Measurements from ENCODE around the gene SMYD2.

The SMYD2 gene

DNA sequence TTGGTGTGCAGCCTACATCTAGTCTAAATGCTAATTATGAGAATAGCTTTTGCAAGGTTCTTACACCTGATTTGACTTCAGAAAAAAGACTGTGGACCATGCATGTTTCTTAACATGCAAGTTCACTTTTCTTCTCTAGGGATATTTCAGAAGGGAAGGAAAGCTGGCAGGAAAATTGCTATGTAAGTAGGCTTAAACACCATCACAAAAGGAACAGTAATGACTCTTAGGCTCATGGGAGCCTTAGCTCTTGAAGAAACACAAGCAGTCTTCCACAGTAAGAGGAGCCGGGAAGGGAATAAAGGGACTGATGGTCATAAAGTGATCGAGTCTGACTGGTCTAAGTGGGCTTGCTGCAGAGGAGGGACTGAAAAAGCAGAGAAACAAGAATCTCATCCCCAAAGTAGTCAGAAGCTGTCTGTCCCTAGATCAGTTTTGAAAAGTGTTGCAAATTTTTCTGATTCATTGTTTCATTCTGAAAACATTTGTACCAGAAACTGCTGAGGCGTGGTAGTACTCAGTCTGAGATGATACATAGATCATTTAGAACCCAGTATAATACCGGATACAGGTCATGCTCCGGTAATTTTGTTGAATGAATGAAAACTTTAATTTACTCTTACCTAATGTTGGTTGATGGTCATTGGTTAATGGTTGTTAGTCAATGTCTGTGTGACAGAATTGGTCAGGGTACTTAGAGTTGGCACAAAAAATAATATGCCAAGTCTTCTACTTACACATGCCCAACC, 40.9 kb downstream of the SMYD2 start:
- no peaks in the 10 kb centered on the region for H3K4me1 ChIP-seq (ENCODE audit: control insufficient read depth in 1 of 2, insufficient read depth in 2 of 2, low read length in 2 of 2)
- no peak overlapping the region for H3K27ac ChIP-seq (ENCODE audit: low read length)
- H3K9me3 ChIP-seq (ENCODE audit: control insufficient read depth in 1 of 2, low read length in 2 of 2): no peaks in the 10 kb centered on the region
- no peak overlapping the region for H3K4me3 ChIP-seq (ENCODE audit: low read depth in 1 of 2, low read length in 2 of 2)
- no peaks in the 10 kb centered on the region for H3K27me3 ChIP-seq (ENCODE audit: low read depth, low read length)
- peaks cover 5 to 13% of the 10 kb centered on the region in 2 donors for H3K36me3 ChIP-seq (ENCODE audit: control insufficient read depth in 1 of 2, insufficient read depth in 2 of 2, low read length in 2 of 2)

GRCh38 chr1:214324896-214325800, 44.2 kb downstream of the SMYD2 start:
- Histone ChIP-seq H3K9me3 (ENCODE audit: control insufficient read depth in 1 of 2, low read length in 2 of 2) (no peaks in the 10 kb centered on the region), H3K36me3 (ENCODE audit: control insufficient read depth in 1 of 2, insufficient read depth in 2 of 2, low read length in 2 of 2) (peaks cover 4 to 5% of the 10 kb centered on the region in 2 donors), H3K4me1 (ENCODE audit: control insufficient read depth in 1 of 2, insufficient read depth in 2 of 2, low read length in 2 of 2) (no peaks in the 10 kb centered on the region), H3K27me3 (ENCODE audit: low read depth, low read length) (no peaks in the 10 kb centered on the region), H3K27ac (ENCODE audit: low read length) (no peak overlapping the region), H3K4me3 (ENCODE audit: low read depth in 1 of 2, low read length in 2 of 2) (no peak overlapping the region)

DNA sequence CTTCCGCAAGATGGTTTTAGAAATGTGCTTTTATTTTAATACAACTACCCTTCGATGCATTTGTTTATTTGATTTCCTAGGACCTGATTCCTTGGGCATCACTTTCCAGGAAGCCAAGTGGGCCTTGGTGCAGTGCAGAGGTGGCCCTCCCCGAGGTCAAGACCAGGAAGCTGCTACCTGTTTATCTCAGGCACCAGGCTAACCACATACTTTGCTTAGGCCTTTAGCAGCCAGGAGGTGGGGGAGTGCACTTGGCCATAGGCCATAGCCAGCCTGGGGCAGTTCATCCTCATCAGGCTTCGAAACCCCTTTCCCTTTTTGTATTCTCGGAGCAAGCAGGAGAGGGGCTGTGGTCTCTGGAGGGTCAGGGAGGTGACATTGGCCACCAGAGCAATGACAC, 45.4 kb downstream of the SMYD2 start:
- no peaks in the 10 kb centered on the region for H3K9me3 ChIP-seq (ENCODE audit: control insufficient read depth in 1 of 2, low read length in 2 of 2)
- no peaks in the 10 kb centered on the region for H3K27me3 ChIP-seq (ENCODE audit: low read depth, low read length)
- no peak overlapping the region for H3K4me3 ChIP-seq (ENCODE audit: low read depth in 1 of 2, low read length in 2 of 2)
- peaks cover 3 to 4% of the 10 kb centered on the region in 2 donors for H3K36me3 ChIP-seq (ENCODE audit: control insufficient read depth in 1 of 2, insufficient read depth in 2 of 2, low read length in 2 of 2)
- H3K4me1 ChIP-seq (ENCODE audit: control insufficient read depth in 1 of 2, insufficient read depth in 2 of 2, low read length in 2 of 2): no peaks in the 10 kb centered on the region
- H3K27ac ChIP-seq (ENCODE audit: low read length): no peak overlapping the region

DNA sequence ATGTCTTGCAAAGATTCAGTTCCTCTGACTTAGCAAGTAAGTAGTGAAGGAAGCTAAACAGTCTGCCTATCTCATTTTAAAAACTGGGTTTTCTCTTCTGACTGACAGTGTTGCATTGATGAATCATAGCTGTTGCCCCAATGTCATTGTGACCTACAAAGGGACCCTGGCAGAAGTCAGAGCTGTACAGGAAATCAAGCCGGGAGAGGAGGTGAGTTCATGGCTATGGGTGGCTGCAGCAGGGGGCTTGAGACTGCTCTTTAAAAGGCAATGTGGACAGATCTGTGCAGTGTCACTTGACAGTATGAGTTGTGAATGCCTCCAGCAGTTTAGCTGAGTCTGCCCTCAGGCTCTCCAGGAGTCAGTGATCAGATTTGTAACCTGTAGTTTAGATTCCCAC, 46.6 kb downstream of the SMYD2 start:
- Histone ChIP-seq H3K27ac (ENCODE audit: low read length) (no peak overlapping the region), H3K4me3 (ENCODE audit: low read depth in 1 of 2, low read length in 2 of 2) (no peak overlapping the region), H3K36me3 (ENCODE audit: control insufficient read depth in 1 of 2, insufficient read depth in 2 of 2, low read length in 2 of 2) (peaks cover 0 to 4% of the 10 kb centered on the region in 2 donors), H3K4me1 (ENCODE audit: control insufficient read depth in 1 of 2, insufficient read depth in 2 of 2, low read length in 2 of 2) (no peaks in the 10 kb centered on the region), H3K27me3 (ENCODE audit: low read depth, low read length) (no peaks in the 10 kb centered on the region), H3K9me3 (ENCODE audit: control insufficient read depth in 1 of 2, low read length in 2 of 2) (no peaks in the 10 kb centered on the region)

DNA sequence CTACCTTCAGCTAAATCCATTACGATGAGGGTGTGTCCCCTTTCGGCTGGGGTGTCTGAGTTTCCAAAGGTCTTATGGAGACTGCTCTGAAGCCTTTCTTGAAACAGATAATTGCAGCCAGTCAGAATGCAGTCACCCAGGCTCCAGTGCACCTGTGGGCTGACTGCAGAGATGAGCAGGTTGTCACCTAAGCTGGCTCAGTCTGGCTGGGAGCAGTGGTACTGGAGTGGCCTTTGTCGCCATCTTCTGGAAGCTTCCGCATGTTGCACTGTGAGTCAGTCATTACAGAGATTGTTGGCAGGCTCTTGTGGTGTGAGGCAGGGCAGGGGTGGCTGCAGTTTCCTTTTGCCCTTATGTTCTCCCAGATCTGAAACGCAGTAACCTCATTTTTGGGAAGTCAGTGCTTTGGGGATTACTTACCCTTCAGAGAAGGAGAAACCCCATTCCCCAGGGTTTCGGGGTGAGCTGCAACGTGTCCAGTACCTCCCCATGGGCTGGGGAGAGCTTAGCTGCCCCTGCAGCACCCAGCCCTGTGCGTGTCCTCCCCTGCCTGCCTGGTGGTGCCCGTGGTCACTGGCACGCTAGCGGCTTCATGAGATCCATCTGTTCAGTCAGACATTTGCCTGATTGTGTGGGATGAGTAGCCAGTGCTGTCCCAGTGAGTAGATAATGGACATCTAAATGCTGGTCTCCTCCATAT, 48.0 kb downstream of the SMYD2 start:
- H3K27me3 ChIP-seq (ENCODE audit: low read depth, low read length): no peaks in the 10 kb centered on the region
- no peak overlapping the region for H3K4me3 ChIP-seq (ENCODE audit: low read depth in 1 of 2, low read length in 2 of 2)
- H3K9me3 ChIP-seq (ENCODE audit: control insufficient read depth in 1 of 2, low read length in 2 of 2): no peaks in the 10 kb centered on the region
- no peak overlapping the region for H3K27ac ChIP-seq (ENCODE audit: low read length)
- H3K4me1 ChIP-seq (ENCODE audit: control insufficient read depth in 1 of 2, insufficient read depth in 2 of 2, low read length in 2 of 2): peaks cover 0 to 6% of the 10 kb centered on the region in 2 donors
- H3K36me3 ChIP-seq (ENCODE audit: control insufficient read depth in 1 of 2, insufficient read depth in 2 of 2, low read length in 2 of 2): peaks cover 0 to 4% of the 10 kb centered on the region in 2 donors

- Histone ChIP-seq H3K4me1 (ENCODE audit: control insufficient read depth in 1 of 2, insufficient read depth in 2 of 2, low read length in 2 of 2) (peaks cover 0 to 6% of the 10 kb centered on the region in 2 donors), H3K27ac (ENCODE audit: low read length) (no peak overlapping the region), H3K9me3 (ENCODE audit: control insufficient read depth in 1 of 2, low read length in 2 of 2) (no peaks in the 10 kb centered on the region), H3K27me3 (ENCODE audit: low read depth, low read length) (no peaks in the 10 kb centered on the region), H3K36me3 (ENCODE audit: control insufficient read depth in 1 of 2, insufficient read depth in 2 of 2, low read length in 2 of 2) (peaks cover 0 to 4% of the 10 kb centered on the region in 2 donors), H3K4me3 (ENCODE audit: low read depth in 1 of 2, low read length in 2 of 2) (no peak overlapping the region)
These were observed 48.7 kb downstream of the SMYD2 start for GRCh38 chr1:214329470-214330220.

DNA sequence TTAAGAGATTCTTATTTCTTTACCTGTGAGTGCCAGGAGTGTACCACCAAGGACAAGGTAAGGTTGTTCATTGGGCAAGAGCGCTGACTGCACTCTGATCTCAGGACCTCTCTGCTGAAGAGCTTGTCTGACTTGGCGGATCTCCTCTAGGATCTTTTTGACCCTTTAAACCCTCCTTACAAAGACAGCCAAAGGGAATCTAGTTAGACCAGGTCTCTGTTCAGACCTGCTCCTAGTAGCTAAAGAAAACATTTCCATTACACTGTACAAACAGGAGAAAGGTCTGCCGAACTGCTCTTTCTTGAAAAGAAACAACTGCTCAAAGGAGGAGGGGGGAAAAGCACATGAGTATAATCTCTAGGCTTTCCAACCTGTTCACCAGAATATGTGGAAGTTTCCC, 49.3 kb downstream of the SMYD2 start:
- Histone ChIP-seq H3K4me1 (ENCODE audit: control insufficient read depth in 1 of 2, insufficient read depth in 2 of 2, low read length in 2 of 2) (peaks cover 0 to 6% of the 10 kb centered on the region in 2 donors), H3K27me3 (ENCODE audit: low read depth, low read length) (no peaks in the 10 kb centered on the region), H3K4me3 (ENCODE audit: low read depth in 1 of 2, low read length in 2 of 2) (no peak overlapping the region), H3K27ac (ENCODE audit: low read length) (no peak overlapping the region), H3K9me3 (ENCODE audit: control insufficient read depth in 1 of 2, low read length in 2 of 2) (no peaks in the 10 kb centered on the region), H3K36me3 (ENCODE audit: control insufficient read depth in 1 of 2, insufficient read depth in 2 of 2, low read length in 2 of 2) (peaks cover 0 to 4% of the 10 kb centered on the region in 2 donors)

DNA sequence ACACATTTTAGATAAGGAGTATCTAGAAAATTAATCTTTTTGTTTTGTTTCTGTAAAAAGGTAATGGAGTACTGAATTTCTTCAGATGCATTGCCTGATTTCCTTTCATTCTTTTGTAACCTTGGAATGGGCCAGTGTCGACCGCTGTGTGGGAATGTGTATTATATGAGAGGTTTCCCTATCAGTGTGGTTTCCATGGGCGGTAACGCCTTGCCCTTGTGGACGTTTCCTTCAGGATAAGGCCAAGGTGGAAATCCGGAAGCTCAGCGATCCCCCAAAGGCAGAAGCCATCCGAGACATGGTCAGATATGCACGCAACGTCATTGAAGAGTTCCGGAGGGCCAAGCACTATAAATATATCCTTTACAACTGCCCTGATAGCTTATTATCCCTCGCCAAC, 49.8 kb downstream of the SMYD2 start:
- Histone ChIP-seq H3K4me1 (ENCODE audit: control insufficient read depth in 1 of 2, insufficient read depth in 2 of 2, low read length in 2 of 2) (peaks cover 0 to 6% of the 10 kb centered on the region in 2 donors), H3K36me3 (ENCODE audit: control insufficient read depth in 1 of 2, insufficient read depth in 2 of 2, low read length in 2 of 2) (peaks cover 0 to 4% of the 10 kb centered on the region in 2 donors)

GRCh38 chr1:214331180-214331579, 50.2 kb downstream of the SMYD2 start:
- Histone ChIP-seq H3K4me3 (ENCODE audit: low read depth in 1 of 2, low read length in 2 of 2) (no peak overlapping the region), H3K36me3 (ENCODE audit: control insufficient read depth in 1 of 2, insufficient read depth in 2 of 2, low read length in 2 of 2) (peaks cover 0 to 4% of the 10 kb centered on the region in 2 donors), H3K9me3 (ENCODE audit: control insufficient read depth in 1 of 2, low read length in 2 of 2) (no peaks in the 10 kb centered on the region), H3K27ac (ENCODE audit: low read length) (no peak overlapping the region), H3K4me1 (ENCODE audit: control insufficient read depth in 1 of 2, insufficient read depth in 2 of 2, low read length in 2 of 2) (peaks cover 0 to 6% of the 10 kb centered on the region in 2 donors), H3K27me3 (ENCODE audit: low read depth, low read length) (no peaks in the 10 kb centered on the region)

More for the DNA sequence above, 49.8 kb downstream of the SMYD2 start:
- H3K4me3 ChIP-seq (ENCODE audit: low read depth in 1 of 2, low read length in 2 of 2): no peak overlapping the region
- no peak overlapping the region for H3K27ac ChIP-seq (ENCODE audit: low read length)
- H3K27me3 ChIP-seq (ENCODE audit: low read depth, low read length): no peaks in the 10 kb centered on the region
- H3K9me3 ChIP-seq (ENCODE audit: control insufficient read depth in 1 of 2, low read length in 2 of 2): no peaks in the 10 kb centered on the region

DNA sequence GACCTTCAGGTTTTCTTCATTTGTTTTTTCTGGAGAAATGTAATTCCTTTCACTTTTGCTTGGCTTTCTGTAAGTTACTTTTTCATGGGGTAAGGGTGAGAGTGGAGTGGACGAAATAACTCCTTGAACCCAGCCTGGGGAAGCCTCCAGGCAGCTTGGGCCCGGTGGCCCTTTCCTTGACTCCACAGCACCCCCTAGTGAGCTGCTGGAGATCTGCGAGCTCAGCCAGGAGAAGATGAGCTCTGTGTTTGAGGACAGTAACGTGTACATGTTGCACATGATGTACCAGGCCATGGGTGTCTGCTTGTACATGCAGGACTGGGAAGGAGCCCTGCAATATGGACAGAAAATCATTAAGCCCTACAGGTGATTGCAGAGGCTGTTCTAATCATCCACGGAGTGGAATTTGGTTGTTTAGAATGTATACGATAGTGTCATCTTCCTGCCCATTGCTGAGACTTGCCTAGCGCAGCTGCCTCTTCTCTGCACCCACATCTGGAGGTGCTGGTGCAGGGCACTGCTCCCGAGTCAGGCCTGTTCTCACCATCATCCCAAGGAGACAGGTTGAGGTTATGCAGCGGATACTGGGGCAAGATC, 51.0 kb downstream of the SMYD2 start:
- Histone ChIP-seq H3K4me3 (ENCODE audit: low read depth in 1 of 2, low read length in 2 of 2) (no peak overlapping the region), H3K9me3 (ENCODE audit: control insufficient read depth in 1 of 2, low read length in 2 of 2) (no peaks in the 10 kb centered on the region), H3K36me3 (ENCODE audit: control insufficient read depth in 1 of 2, insufficient read depth in 2 of 2, low read length in 2 of 2) (peaks cover 0 to 4% of the 10 kb centered on the region in 2 donors), H3K27ac (ENCODE audit: low read length) (no peak overlapping the region), H3K27me3 (ENCODE audit: low read depth, low read length) (no peaks in the 10 kb centered on the region), H3K4me1 (ENCODE audit: control insufficient read depth in 1 of 2, insufficient read depth in 2 of 2, low read length in 2 of 2) (peaks cover 0 to 7% of the 10 kb centered on the region in 2 donors)
